ENCODE measurements around the gene SORD. TPM values are rescaled to one million over a fixed set of nuclear protein-coding genes. Genes with fewer than 3 reads are reported as not detected.

The SORD gene
- total RNA-seq, 1 experiment from 2014 or later: 116 TPM

- ATAC-seq: no peak
- no peak overlapping the region for H3K4me3 ChIP-seq (replicated peaks in 1 of 2; ENCODE audit: low read depth in 1 of 2, low read length in 2 of 2)
- no peak for TF ChIP-seq SIN3A (IDR thresholded peaks at IDR 0.05; ENCODE audit: low read depth)
- no peak for TF ChIP-seq SP1 (IDR thresholded peaks at IDR 0.05; ENCODE audit: low read depth)
- no peak for TF ChIP-seq ZBTB33 (IDR thresholded peaks at IDR 0.05; ENCODE audit: extremely low read depth, insufficient replicate concordance, low read length)
- no peak for TF ChIP-seq POLR2A (IDR thresholded peaks at IDR 0.05; ENCODE audit: borderline replicate concordance, extremely low read depth, insufficient read depth, insufficient read length)
- TF ChIP-seq ELF1 (IDR thresholded peaks at IDR 0.05; ENCODE audit: borderline replicate concordance, low read depth): no peak
- TF ChIP-seq CEBPB (IDR thresholded peaks at IDR 0.05; ENCODE audit: low read depth): no peak
- no peak for TF ChIP-seq EZH2 (IDR thresholded peaks at IDR 0.05)
- TF ChIP-seq POLR2AphosphoS5 (IDR thresholded peaks at IDR 0.05; ENCODE audit: low read depth, low read length): no peak
- TF ChIP-seq EZH2phosphoT487 (IDR thresholded peaks at IDR 0.05; ENCODE audit: borderline replicate concordance): no peak
- no peak for TF ChIP-seq RAD21 (IDR thresholded peaks at IDR 0.05; ENCODE audit: low read depth)
- TF ChIP-seq CTCF (IDR thresholded peaks at IDR 0.05 in 2 of 3, conservative IDR thresholded peaks at IDR 0.05 in 1 of 3; ENCODE audit: borderline replicate concordance in 1 of 3, insufficient read depth in 1 of 3, low read depth in 2 of 3, low read length in 2 of 3): no peak
- no peak for TF ChIP-seq REST (IDR thresholded peaks at IDR 0.05; ENCODE audit: low read depth)
- no peak for TF ChIP-seq YY1 (IDR thresholded peaks at IDR 0.05; ENCODE audit: extremely low read depth, insufficient replicate concordance, low read depth, low read length)
- TF ChIP-seq FOSL1 (IDR thresholded peaks at IDR 0.05; ENCODE audit: low read depth): no peak
- no peak for TF ChIP-seq ATF3 (IDR thresholded peaks at IDR 0.05)
- no peaks in the 10 kb centered on the region for H3K9me2 ChIP-seq (ENCODE audit: insufficient read depth)
- H3K9ac ChIP-seq (ENCODE audit: low read length): no peak overlapping the region
- intact Hi-C loops (cut with micrococcal nuclease): loop anchor here (2.0 kb wide), 2 partner anchors 69 to 185 kb away; no protein-coding TSS in a partner anchor
- POLR2A ChIA-PET: no interaction called here
- no peaks in the 10 kb centered on the region for H3K9me3 ChIP-seq (ENCODE audit: control insufficient read depth in 1 of 2, insufficient read depth in 1 of 2, low read depth in 1 of 2, low read length in 2 of 2)
- no TSS peak for BruUV-seq (replicated peaks)
- CTCF ChIA-PET: interaction anchor here (1.4 to 2.1 kb wide), 2 partner anchors 72 to 184 kb away, joined by 6 to 7 read pairs; no protein-coding TSS in a partner anchor
- H2AFZ ChIP-seq (ENCODE audit: low read depth, low read length, poor library complexity, severe bottlenecking): no peak overlapping the region
- no peak overlapping the region for H3K4me2 ChIP-seq (ENCODE audit: low read length)
- H3K27ac ChIP-seq (ENCODE audit: low read depth, low read length): no peak overlapping the region
- H3K4me1 ChIP-seq (ENCODE audit: control insufficient read depth in 1 of 2, insufficient read depth in 2 of 2, low read length in 2 of 2): no peaks in the 10 kb centered on the region
- 0 out of 2 replicates have a peak, but pooled peaks cover 7% of the 10 kb centered on the region for H4K20me1 ChIP-seq (ENCODE audit: insufficient read depth)
- peaks cover 0 to 9% of the 10 kb centered on the region in 2 experiments; a peak in 2 of 4 replicates for H3K36me3 ChIP-seq (ENCODE audit: control insufficient read depth in 1 of 2, insufficient read depth in 2 of 2, low read length in 2 of 2)
- no peaks in the 10 kb centered on the region for H3K79me2 ChIP-seq (ENCODE audit: insufficient read depth, low read length)
- no peak for DNase-seq (ENCODE audit: low read depth, low spot score)
- RAD21 ChIA-PET (ENCODE audit: low non-redundant PET in 1 of 2, low total read pairs in 2 of 2, uncharacterized antibody in 2 of 2, unreplicated experiment in 2 of 2): no interaction called here
- H3K27me3 ChIP-seq (ENCODE audit: insufficient read depth, low read length): no peaks in the 10 kb centered on the region
Measured at GRCh38 chr15:45037936-45038335, 14.9 kb downstream of the SORD start.

All from HCT116 (cell line).